ENCODE results near the gene TAS1R1.

Gene TAS1R1

DNA sequence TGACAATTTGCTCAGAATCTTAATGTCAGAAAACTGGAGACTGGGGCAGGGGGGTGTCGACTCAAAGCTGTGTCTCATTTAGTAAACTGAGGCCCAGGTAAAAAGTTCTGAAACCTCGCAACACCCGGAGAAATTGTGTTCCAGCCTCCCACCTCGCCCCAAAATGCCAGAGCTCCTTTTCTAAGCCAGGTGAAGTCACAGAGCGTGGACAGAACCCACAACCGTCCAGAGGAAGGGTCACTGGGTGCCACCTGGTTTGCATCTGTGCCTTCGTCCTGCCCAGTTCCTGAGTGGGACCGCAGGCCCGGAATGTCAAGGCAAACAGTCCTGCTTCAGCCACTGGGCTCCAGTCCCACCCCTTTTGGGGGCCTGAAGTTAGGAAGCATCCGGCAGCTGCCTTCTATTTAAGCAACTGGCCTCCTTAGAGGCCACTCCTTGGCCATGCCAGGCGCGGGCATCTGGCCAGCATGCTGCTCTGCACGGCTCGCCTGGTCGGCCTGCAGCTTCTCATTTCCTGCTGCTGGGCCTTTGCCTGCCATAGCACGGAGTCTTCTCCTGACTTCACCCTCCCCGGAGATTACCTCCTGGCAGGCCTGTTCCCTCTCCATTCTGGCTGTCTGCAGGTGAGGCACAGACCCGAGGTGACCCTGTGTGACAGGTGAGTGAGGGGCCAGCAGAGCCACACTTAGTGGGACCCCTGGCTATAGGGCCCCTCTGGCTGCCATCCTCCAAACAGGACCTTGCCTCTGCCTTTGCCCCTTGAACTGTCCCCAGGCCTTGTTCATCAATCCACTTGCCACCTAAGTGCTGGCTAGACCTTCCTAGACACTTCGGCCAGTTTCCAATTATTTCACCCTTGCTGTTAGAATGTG lies at the start of gene TAS1R1:
TAS1R1 (plus strand) TSS at position 401 of the 872 bp plus-strand sequence; CDS start at position 468, 67 bp downstream.
- peak; percentile 71 for DNase-seq (ENCODE audit: low spot score)

DNA sequence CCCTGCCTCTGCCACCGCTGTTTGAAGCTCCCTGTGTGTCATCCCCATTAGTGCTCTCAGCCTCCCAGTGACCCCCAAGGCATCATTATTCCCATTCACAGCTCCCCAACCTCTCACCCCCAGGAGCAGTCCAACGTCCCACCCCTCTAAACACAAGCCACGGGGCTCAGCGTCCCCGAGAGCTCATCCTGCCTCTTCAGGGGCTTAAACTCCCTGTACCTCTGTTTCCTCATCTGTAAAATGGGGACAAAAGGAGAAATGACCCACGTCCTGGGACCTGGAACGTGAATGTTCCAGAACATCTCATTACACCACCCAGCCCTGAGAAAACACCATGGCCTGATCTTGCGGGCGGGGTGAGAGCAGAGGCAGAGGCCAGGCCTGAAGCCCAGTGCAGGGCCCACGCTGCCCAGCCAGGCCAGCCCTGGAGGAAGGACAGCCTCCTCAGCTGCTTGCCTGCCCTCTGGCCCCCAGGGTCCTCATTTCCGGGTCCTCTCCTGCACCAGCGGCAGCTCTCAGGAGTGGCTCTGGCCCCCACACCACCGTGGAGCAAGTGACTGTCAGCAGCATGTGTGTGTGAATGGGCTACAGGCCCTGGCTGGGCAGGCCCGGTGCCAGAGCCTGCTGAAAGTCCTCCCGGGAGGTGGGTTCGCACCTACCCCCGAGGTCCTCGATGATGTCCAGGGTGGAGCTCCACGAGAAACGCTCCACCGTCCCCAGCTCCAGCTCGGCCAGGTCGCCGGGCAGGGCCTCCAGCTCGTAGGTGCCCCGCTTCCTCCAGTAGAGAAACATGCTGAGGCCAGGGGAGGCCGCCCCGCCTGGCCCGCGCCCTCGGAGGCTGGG lies 49.5 kb upstream of the TAS1R1 start:
- no peak for DNase-seq (ENCODE audit: low spot score)

- no peak for DNase-seq (ENCODE audit: low spot score)
Observed at GRCh38 chr1:6506210-6507036, 48.7 kb upstream of the TAS1R1 start.

DNA sequence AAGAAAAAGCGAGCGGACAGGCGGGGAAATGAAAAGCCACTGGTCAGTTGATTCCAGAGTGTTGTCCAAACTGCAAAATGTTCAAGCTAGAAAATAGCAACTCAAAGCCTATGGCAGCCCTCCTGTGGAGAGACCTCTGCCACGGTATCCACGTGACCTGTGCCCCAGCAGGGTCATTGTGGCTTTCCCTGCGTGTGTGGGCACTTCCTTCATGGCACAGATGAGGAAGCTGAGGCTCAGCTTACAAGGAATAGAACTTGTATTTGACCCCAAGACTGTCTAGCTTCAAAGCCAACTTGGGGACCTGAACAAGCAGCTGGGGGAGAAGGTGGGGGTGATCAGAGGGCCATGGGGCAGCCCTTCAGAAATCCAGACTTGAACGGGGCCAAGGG lies 48.1 kb upstream of the TAS1R1 start:
- DNase-seq (ENCODE audit: low spot score), result no peak

- DNase-seq (ENCODE audit: low spot score), result no peak
Observed at GRCh38 chr1:6507461-6507911, 47.6 kb upstream of the TAS1R1 start.

- no peak for DNase-seq (ENCODE audit: low spot score)
Observed at GRCh38 chr1:6508154-6508815, 46.8 kb upstream of the TAS1R1 start.

GRCh38 chr1:6508816-6509189 lies 46.3 kb upstream of the TAS1R1 start:
- DNase-seq (ENCODE audit: low spot score), result no peak

GRCh38 chr1:6509220-6509918 lies 45.7 kb upstream of the TAS1R1 start:
- no peak for DNase-seq (ENCODE audit: low spot score)

- no peak for DNase-seq (ENCODE audit: low spot score)
Observed at GRCh38 chr1:6509919-6510291, 45.2 kb upstream of the TAS1R1 start.

DNA sequence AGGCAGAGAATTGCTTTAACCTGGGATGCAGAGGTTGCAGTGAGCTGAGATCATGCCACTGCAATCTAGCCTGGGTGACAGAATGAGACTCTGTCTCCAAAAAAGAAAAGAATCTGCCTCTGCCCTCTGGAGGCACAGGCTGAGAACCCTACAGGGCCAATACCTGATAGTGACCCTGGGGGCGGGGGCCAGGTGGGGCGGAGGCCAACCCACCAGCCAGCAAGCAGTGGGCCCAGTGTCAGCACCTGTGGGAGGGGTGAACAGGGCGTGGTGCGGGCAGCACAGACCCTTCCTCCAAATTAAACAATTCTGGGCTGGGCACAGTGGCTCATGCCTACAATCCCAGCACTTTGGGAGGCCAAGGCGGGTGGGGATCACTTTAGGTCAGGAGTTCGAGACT lies 44.6 kb upstream of the TAS1R1 start:
- no peak for DNase-seq (ENCODE audit: low spot score)

- DNase-seq (ENCODE audit: low spot score), result no peak
Observed at GRCh38 chr1:6511056-6511455, 44.1 kb upstream of the TAS1R1 start.

DNA sequence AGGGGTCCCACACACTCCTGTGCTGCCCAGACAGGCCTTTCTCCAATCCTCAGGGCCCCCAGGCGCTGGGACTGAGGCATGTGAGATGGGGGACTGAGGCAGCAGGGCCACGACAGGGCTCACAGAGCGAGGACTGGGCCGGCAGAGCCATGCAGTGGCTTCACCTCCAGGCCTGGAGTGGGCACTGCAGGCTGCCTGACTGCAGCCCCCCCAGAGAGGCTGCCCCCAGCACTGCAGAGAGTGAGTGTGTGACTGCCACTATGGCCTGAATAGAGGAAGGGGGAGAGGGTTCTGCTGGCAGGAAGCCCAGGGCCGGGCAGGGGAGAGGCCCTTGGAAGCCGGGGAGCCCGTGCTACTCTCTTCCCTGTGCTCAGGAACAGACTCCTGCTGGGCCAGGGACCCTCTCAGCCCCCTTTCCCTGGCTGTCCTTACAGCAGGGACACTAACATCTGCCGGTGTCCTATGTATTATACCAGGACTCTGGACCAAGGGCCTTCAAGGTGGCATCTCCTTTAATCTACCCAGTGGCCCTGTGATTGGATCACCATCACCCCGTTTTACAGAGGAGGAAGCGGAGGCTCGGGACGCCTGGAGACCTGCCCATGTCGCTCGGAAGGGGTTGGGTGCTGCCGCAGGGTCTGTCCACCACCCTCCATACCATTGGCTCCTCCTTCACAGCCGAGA lies 43.4 kb upstream of the TAS1R1 start:
- DNase-seq (ENCODE audit: low spot score), result no peak

GRCh38 chr1:6512245-6512907 lies 42.7 kb upstream of the TAS1R1 start:
- no peak for DNase-seq (ENCODE audit: low spot score)

GRCh38 chr1:6512908-6513280 lies 42.2 kb upstream of the TAS1R1 start:
- DNase-seq (ENCODE audit: low spot score), result no peak

GRCh38 chr1:6513320-6513801 lies 41.7 kb upstream of the TAS1R1 start:
- no peak for DNase-seq (ENCODE audit: low spot score)

DNA sequence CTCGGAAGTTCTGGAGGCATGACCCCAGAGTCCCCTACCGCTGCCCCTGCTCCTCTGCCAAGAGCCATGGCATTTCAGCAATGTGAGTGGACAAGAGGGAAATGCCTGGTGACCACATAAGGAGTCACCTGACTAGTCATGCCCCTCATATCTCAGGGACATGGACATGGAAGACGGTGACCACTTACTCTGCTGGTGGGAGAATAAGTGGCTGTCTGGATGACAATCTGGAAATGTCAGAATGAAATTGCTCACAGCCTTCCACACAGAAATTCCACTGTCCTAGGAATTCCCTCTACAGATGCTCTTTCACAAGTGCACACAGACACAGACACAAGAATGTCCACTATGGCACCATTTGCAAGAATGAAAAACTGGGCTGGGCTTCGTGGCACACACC lies 39.3 kb upstream of the TAS1R1 start:
- DNase-seq (ENCODE audit: low spot score), result peak; percentile 51

DNA sequence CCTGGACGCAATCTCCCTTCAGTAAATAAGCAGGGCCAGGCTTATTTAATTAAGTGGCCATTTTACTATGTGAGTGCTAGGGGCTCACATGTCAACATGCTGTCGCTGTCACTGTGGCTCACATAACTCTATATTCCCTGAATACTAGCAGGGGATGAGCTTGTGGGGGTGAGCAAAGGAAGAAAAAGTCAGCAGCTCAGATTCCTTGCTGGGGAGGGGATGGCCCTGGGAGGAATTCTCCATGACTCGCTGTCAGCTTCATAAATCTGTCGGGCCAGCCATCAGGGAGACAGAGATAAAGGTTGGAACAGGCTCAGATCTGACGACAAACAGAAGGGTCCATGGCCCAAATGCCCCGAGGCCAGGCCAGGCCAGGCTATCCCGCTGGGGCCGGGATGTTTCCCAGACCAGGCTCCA lies 37.7 kb upstream of the TAS1R1 start:
- DNase-seq (ENCODE audit: low spot score), result no peak

GRCh38 chr1:6519491-6519934 lies 35.6 kb upstream of the TAS1R1 start:
- no peak for DNase-seq (ENCODE audit: low spot score)

- DNase-seq (ENCODE audit: low spot score), result peak; percentile 87
Observed at GRCh38 chr1:6519935-6520671, 35.0 kb upstream of the TAS1R1 start.
